Skeletal muscle tissue (tissue), 4 donors: Measurements from ENCODE around the gene LRRC55. TPM values are rescaled to one million over a fixed set of nuclear protein-coding genes. Genes with fewer than 3 reads are reported as not detected.

ENCODE experiments used
- H3K27ac ChIP-seq: one replicate; pipeline ENCODE4 v1.7.0; 2013; ENCODE audit warnings: mild to moderate bottlenecking, low read depth, low read length, inconsistent platforms
- H3K27me3 ChIP-seq, 3 donors: one replicate each; pipeline ENCODE4 v1.7.0; 2013; ENCODE audit warnings: low read length in 3 of 3; ENCODE audit not compliant: control insufficient read depth in 3 of 3, insufficient read depth in 3 of 3
- H3K36me3 ChIP-seq, 3 donors: one replicate each; pipeline ENCODE4 v1.7.0; 2013; ENCODE audit warnings: low read length in 3 of 3; ENCODE audit not compliant: control insufficient read depth in 3 of 3, insufficient read depth in 3 of 3
- H3K4me1 ChIP-seq, 3 donors: one replicate each; pipeline ENCODE4 v1.7.0; 2013; ENCODE audit warnings: low read length in 3 of 3, mild to moderate bottlenecking in 3 of 3; ENCODE audit not compliant: control insufficient read depth in 3 of 3, insufficient read depth in 3 of 3
- H3K4me3 ChIP-seq, 3 donors: one replicate each; pipeline ENCODE4 v1.7.0; 2013; ENCODE audit warnings: low read length in 3 of 3
- H3K9ac ChIP-seq, 3 donors: one replicate each; pipeline ENCODE4 v1.7.0; 2013; ENCODE audit warnings: low read length in 3 of 3, mild to moderate bottlenecking in 3 of 3, moderate library complexity in 2 of 3, low read depth in 1 of 3
- H3K9me3 ChIP-seq, 3 donors: one replicate each; pipeline ENCODE4 v1.7.0; 2013; ENCODE audit warnings: low read length in 3 of 3; ENCODE audit not compliant: control insufficient read depth in 3 of 3
- total RNA-seq: library from RNA; depleted of rRNA; stranded (reverse); fragments of >200 nt; gene quantifications from one replicate; pipeline ENCODE4 v1.2.3, GENCODE V29; 2014
- donor health status: Osteomylitis.

Gene LRRC55
- total RNA-seq, 1 donor from 2014 or later: under 0.01 TPM

GRCh38 chr11:57228600-57228999, 46.8 kb downstream of the LRRC55 start:
- H3K9me3 ChIP-seq: no peaks in the 10 kb centered on the region
- H3K4me1 ChIP-seq: peaks cover 8 to 10% (median 8%) of the 10 kb centered on the region in 3 donors
- H3K27me3 ChIP-seq: peaks cover 6 to 18% (median 9%) of the 10 kb centered on the region in 3 donors
- peak overlapping the region; percentile 28 for H3K27ac ChIP-seq
- H3K9ac ChIP-seq: no peak overlapping the region
- H3K4me3 ChIP-seq: no peak overlapping the region
- H3K36me3 ChIP-seq: no peaks in the 10 kb centered on the region

GRCh38 chr11:57230316-57230715, 48.6 kb downstream of the LRRC55 start:
- peaks cover 9 to 26% (median 13%) of the 10 kb centered on the region in 3 donors for H3K27me3 ChIP-seq
- H3K9ac ChIP-seq: no peak overlapping the region
- no peaks in the 10 kb centered on the region for H3K9me3 ChIP-seq
- H3K36me3 ChIP-seq: no peaks in the 10 kb centered on the region
- peaks cover 8 to 13% (median 10%) of the 10 kb centered on the region in 3 donors for H3K4me1 ChIP-seq
- no peak overlapping the region for H3K4me3 ChIP-seq
- H3K27ac ChIP-seq: peak overlapping the region; percentile 44

- Histone ChIP-seq H3K27ac (peak overlapping the region; percentile 67), H3K9me3 (no peaks in the 10 kb centered on the region), H3K9ac (no peak overlapping the region), H3K36me3 (no peaks in the 10 kb centered on the region), H3K4me3 (peak overlapping the region in 2 of 3 donors; percentile 13 to 25), H3K27me3 (peaks cover 9 to 32% (median 15%) of the 10 kb centered on the region in 3 donors), H3K4me1 (peaks cover 8 to 13% (median 10%) of the 10 kb centered on the region in 3 donors)
Observed at GRCh38 chr11:57230791-57231538, 49.2 kb downstream of the LRRC55 start.

GRCh38 chr11:57231539-57232253, 49.9 kb downstream of the LRRC55 start:
- Histone ChIP-seq H3K27me3 (peaks cover 15 to 40% (median 21%) of the 10 kb centered on the region in 3 donors), H3K27ac (peak overlapping the region; percentile 67), H3K4me3 (peak overlapping the region in 1 of 3 donors; percentile 10), H3K9ac (no peak overlapping the region), H3K9me3 (no peaks in the 10 kb centered on the region), H3K4me1 (peaks cover 8 to 13% (median 10%) of the 10 kb centered on the region in 3 donors), H3K36me3 (no peaks in the 10 kb centered on the region)

GRCh38 chr11:57233702-57234101, 51.9 kb downstream of the LRRC55 start:
- H3K36me3 ChIP-seq: no peaks in the 10 kb centered on the region
- H3K9me3 ChIP-seq: no peaks in the 10 kb centered on the region
- H3K9ac ChIP-seq: no peak overlapping the region
- peak overlapping the region in 1 of 3 donors; percentile 22 for H3K4me3 ChIP-seq
- H3K27me3 ChIP-seq: peaks cover 15 to 42% (median 24%) of the 10 kb centered on the region in 3 donors
- peaks cover 8 to 20% (median 10%) of the 10 kb centered on the region in 3 donors for H3K4me1 ChIP-seq
- no peak overlapping the region for H3K27ac ChIP-seq

- no peaks in the 10 kb centered on the region for H3K9me3 ChIP-seq
- H3K4me3 ChIP-seq: peak overlapping the region; percentile 38 to 72 (median 69)
- peaks cover 2 to 16% (median 4%) of the 10 kb centered on the region in 3 donors for H3K4me1 ChIP-seq
- peaks cover 12 to 34% (median 22%) of the 10 kb centered on the region in 3 donors for H3K27me3 ChIP-seq
- no peaks in the 10 kb centered on the region for H3K36me3 ChIP-seq
- no peak overlapping the region for H3K27ac ChIP-seq
- peak overlapping the region; percentile 46 to 72 (median 50) for H3K9ac ChIP-seq
Observed at GRCh38 chr11:57235761-57236703, 54.3 kb downstream of the LRRC55 start.

- Histone ChIP-seq H3K4me1 (peaks cover 6 to 17% (median 6%) of the 10 kb centered on the region in 3 donors), H3K27ac (no peak within 1 kb of the TSS), H3K4me3 (peak within 1 kb of the TSS; percentile 38 to 72 (median 69)), H3K9me3 (no peaks in the 10 kb centered on the region), H3K36me3 (no peaks in the 10 kb centered on the region), H3K9ac (peak within 1 kb of the TSS; percentile 46 to 72 (median 50)), H3K27me3 (peaks cover 12 to 30% (median 20%) of the 10 kb centered on the region in 3 donors)
Observed at GRCh38 chr11:57237204-57237681, 55.5 kb downstream of the LRRC55 start, which contains the start of gene APLNR. Gene APLNR (minus strand): TSS chr11:57237250. CDS start chr11:57237004, 246 bp downstream.

- Histone ChIP-seq H3K4me1 (peaks cover 5 to 10% (median 7%) of the 10 kb centered on the region in 3 donors), H3K9ac (no peak overlapping the region), H3K36me3 (no peaks in the 10 kb centered on the region), H3K9me3 (no peaks in the 10 kb centered on the region), H3K4me3 (no peak overlapping the region), H3K27me3 (peaks cover 8 to 23% (median 11%) of the 10 kb centered on the region in 3 donors), H3K27ac (no peak overlapping the region)
Observed at GRCh38 chr11:57239348-57239747, 57.6 kb downstream of the LRRC55 start.

- H3K27me3 ChIP-seq: peaks cover 6 to 19% (median 11%) of the 10 kb centered on the region in 3 donors
- H3K4me3 ChIP-seq: no peak overlapping the region
- peaks cover 5 to 10% (median 7%) of the 10 kb centered on the region in 3 donors for H3K4me1 ChIP-seq
- H3K27ac ChIP-seq: no peak overlapping the region
- no peaks in the 10 kb centered on the region for H3K9me3 ChIP-seq
- H3K9ac ChIP-seq: no peak overlapping the region
- H3K36me3 ChIP-seq: no peaks in the 10 kb centered on the region
Observed at GRCh38 chr11:57240007-57240406, 58.3 kb downstream of the LRRC55 start.
